Immature natural killer cell (primary cell): Measurements from ENCODE around the gene ACSL3. TPM values are rescaled to one million over a fixed set of nuclear protein-coding genes. Genes with fewer than 3 reads are reported as not detected.
"Not testable (repeated sequence)": the region's sequence is repeated elsewhere in the genome, so short reads cannot be mapped to it uniquely, and the experiment has no call there.

Experiments used
- DNase-seq, 3 donors: peaks; one replicate each; pipeline ENCODE4 v3.0.0; 2022; ENCODE audit warnings: mixed read lengths in 1 of 3
- H3K27ac Mint-ChIP-seq, 6 donors: one replicate each; pipeline ENCODE4 v1.8.0; 2020; ENCODE audit warnings: mixed read lengths in 6 of 6, mild to moderate bottlenecking in 5 of 6, inconsistent platforms in 4 of 6, moderate library complexity in 3 of 6
- H3K27me3 Mint-ChIP-seq, 3 donors: one replicate each; pipeline ENCODE4 v1.8.0; 2020 to 2021; ENCODE audit warnings: low read depth in 3 of 3, mild to moderate bottlenecking in 3 of 3, mixed read lengths in 3 of 3, moderate library complexity in 3 of 3, inconsistent platforms in 1 of 3
- H3K36me3 Mint-ChIP-seq, 3 donors: one replicate each; pipeline ENCODE4 v1.8.0; 2020; ENCODE audit warnings: mixed read lengths in 3 of 3, inconsistent platforms in 2 of 3, mild to moderate bottlenecking in 2 of 3
- H3K4me1 Mint-ChIP-seq, 2 donors: one replicate each; pipeline ENCODE4 v1.8.0; 2020; ENCODE audit warnings: inconsistent platforms in 2 of 2, mild to moderate bottlenecking in 2 of 2, mixed read lengths in 2 of 2, moderate library complexity in 1 of 2
- H3K4me3 Mint-ChIP-seq, 5 donors: one replicate each; pipeline ENCODE4 v1.8.0; 2020; ENCODE audit warnings: mild to moderate bottlenecking in 5 of 5, mixed read lengths in 5 of 5, inconsistent platforms in 3 of 5, moderate library complexity in 3 of 5
- H3K9me3 Mint-ChIP-seq, 6 donors: one replicate each; pipeline ENCODE4 v1.8.0; 2020; ENCODE audit warnings: mild to moderate bottlenecking in 6 of 6, mixed read lengths in 6 of 6, inconsistent platforms in 4 of 6, moderate library complexity in 3 of 6
- polyA plus RNA-seq, 3 donors: library from polyadenylated mRNA; unstranded; fragments of 300-500 nt; fragmentation: Illumina TruSeq; gene quantifications; one replicate each; pipeline ENCODE4 v1.2.3, GENCODE V29; 2021

The ACSL3 gene
- polyA plus RNA-seq, 3 donors from 2014 or later, result 25.7 to 37.4 (median 37.3) TPM

- Mint-ChIP-seq H3K9me3 (no peaks in the 10 kb centered on the region), H3K27ac (peak overlapping the region in 4 of 6 donors; percentile 86 to 98 (median 94)), H3K36me3 (no peaks in the 10 kb centered on the region), H3K27me3 (peaks cover 0 to 6% (median 2%) of the 10 kb centered on the region in 3 donors), H3K4me1 (peaks cover 13% of the 10 kb centered on the region in 2 donors), H3K4me3 (no peak overlapping the region)
- DNase-seq, result no peak
These were observed 1.5 kb downstream of the ACSL3 start for GRCh38 chr2:222862106-222862908.

- H3K27me3 Mint-ChIP-seq, result peaks cover 0 to 6% (median 2%) of the 10 kb centered on the region in 3 donors
- no peak overlapping the region for H3K4me3 Mint-ChIP-seq
- H3K36me3 Mint-ChIP-seq, result no peaks in the 10 kb centered on the region
- H3K9me3 Mint-ChIP-seq, result no peaks in the 10 kb centered on the region
- no peak for DNase-seq
- no peak overlapping the region for H3K27ac Mint-ChIP-seq
- peaks cover 13 to 17% of the 10 kb centered on the region in 2 donors for H3K4me1 Mint-ChIP-seq
These were observed 2.2 kb downstream of the ACSL3 start for GRCh38 chr2:222862909-222863544.

- Mint-ChIP-seq H3K9me3 (no peaks in the 10 kb centered on the region), H3K36me3 (no peaks in the 10 kb centered on the region)
These were observed 3.5 kb downstream of the ACSL3 start for GRCh38 chr2:222864296-222864695.

GRCh38 chr2:222865301-222865700 lies 4.5 kb downstream of the ACSL3 start:
- Mint-ChIP-seq H3K27me3 (peaks cover 0 to 3% (median 0%) of the 10 kb centered on the region in 3 donors), H3K9me3 (no peaks in the 10 kb centered on the region), H3K27ac (peak overlapping the region in 1 of 6 donors; percentile 52), H3K36me3 (no peaks in the 10 kb centered on the region), H3K4me1 (peaks cover 10 to 17% of the 10 kb centered on the region in 2 donors), H3K4me3 (no peak overlapping the region)
- no peak for DNase-seq

More at GRCh38 chr2:222864296-222864695, 3.5 kb downstream of the ACSL3 start:
- Mint-ChIP-seq H3K4me1 (peaks cover 13 to 17% of the 10 kb centered on the region in 2 donors), H3K27me3 (peaks cover 0 to 6% (median 0%) of the 10 kb centered on the region in 3 donors), H3K27ac (no peak overlapping the region), H3K4me3 (no peak overlapping the region)
- DNase-seq, result no peak

- H3K4me1 Mint-ChIP-seq, result peaks cover 10 to 17% of the 10 kb centered on the region in 2 donors
- H3K9me3 Mint-ChIP-seq, result no peaks in the 10 kb centered on the region
- no peak for DNase-seq
- no peaks in the 10 kb centered on the region for H3K36me3 Mint-ChIP-seq
- H3K27me3 Mint-ChIP-seq, result peaks cover 0 to 2% (median under 1%) of the 10 kb centered on the region in 3 donors
- no peak overlapping the region for H3K27ac Mint-ChIP-seq
- H3K4me3 Mint-ChIP-seq, result no peak overlapping the region
These were observed 5.6 kb downstream of the ACSL3 start for GRCh38 chr2:222866358-222866960.

- H3K4me3 Mint-ChIP-seq, H3K27me3 Mint-ChIP-seq, H3K36me3 Mint-ChIP-seq, H3K9me3 Mint-ChIP-seq, H3K27ac Mint-ChIP-seq, DNase-seq: not testable (repeated sequence)
- peaks cover 14 to 17% of the 10 kb centered on the region in 2 donors for H3K4me1 Mint-ChIP-seq
These were observed 7.9 kb downstream of the ACSL3 start for GRCh38 chr2:222868560-222869251.

- Mint-ChIP-seq H3K4me3 (no peak overlapping the region), H3K27ac (no peak overlapping the region), H3K36me3 (no peaks in the 10 kb centered on the region), H3K9me3 (no peaks in the 10 kb centered on the region), H3K4me1 (peaks cover 14 to 17% of the 10 kb centered on the region in 2 donors), H3K27me3 (peaks cover 0 to 2% (median 0%) of the 10 kb centered on the region in 3 donors)
- DNase-seq, result no peak
These were observed 8.4 kb downstream of the ACSL3 start for GRCh38 chr2:222869252-222869560.

- DNase-seq, result no peak
- H3K4me3 Mint-ChIP-seq, result no peak overlapping the region
- H3K36me3 Mint-ChIP-seq, result no peaks in the 10 kb centered on the region
- no peak overlapping the region for H3K27ac Mint-ChIP-seq
- H3K27me3 Mint-ChIP-seq, result peaks cover 0 to 2% (median 0%) of the 10 kb centered on the region in 3 donors
- no peaks in the 10 kb centered on the region for H3K9me3 Mint-ChIP-seq
- H3K4me1 Mint-ChIP-seq, result peaks cover 12 to 20% of the 10 kb centered on the region in 2 donors
These were observed 10.5 kb downstream of the ACSL3 start for GRCh38 chr2:222871291-222871690.

- peaks cover 0 to 5% (median 2%) of the 10 kb centered on the region in 3 donors for H3K27me3 Mint-ChIP-seq
- no peak overlapping the region for H3K27ac Mint-ChIP-seq
- H3K4me3 Mint-ChIP-seq, result no peak overlapping the region
These were observed 11.7 kb downstream of the ACSL3 start for GRCh38 chr2:222872551-222872950.

GRCh38 chr2:222875482-222875881 lies 14.6 kb downstream of the ACSL3 start:
- H3K4me1 Mint-ChIP-seq, result peaks cover 39 to 50% of the 10 kb centered on the region in 2 donors
- H3K27ac Mint-ChIP-seq, result no peak overlapping the region
- no peaks in the 10 kb centered on the region for H3K36me3 Mint-ChIP-seq
- H3K9me3 Mint-ChIP-seq, result no peaks in the 10 kb centered on the region
- H3K27me3 Mint-ChIP-seq, result peaks cover 0 to 7% (median 2%) of the 10 kb centered on the region in 3 donors
- no peak overlapping the region for H3K4me3 Mint-ChIP-seq
- no peak for DNase-seq

More at GRCh38 chr2:222872551-222872950, 11.7 kb downstream of the ACSL3 start:
- Mint-ChIP-seq H3K9me3 (no peaks in the 10 kb centered on the region), H3K36me3 (no peaks in the 10 kb centered on the region), H3K4me1 (peaks cover 17 to 25% of the 10 kb centered on the region in 2 donors)
- no peak for DNase-seq

GRCh38 chr2:222876947-222877346 lies 16.1 kb downstream of the ACSL3 start:
- no peak for DNase-seq
- H3K4me1 Mint-ChIP-seq, result peaks cover 41 to 56% of the 10 kb centered on the region in 2 donors
- peak overlapping the region in 3 of 6 donors; percentile 4 to 22 (median 22) for H3K27ac Mint-ChIP-seq
- H3K4me3 Mint-ChIP-seq, result no peak overlapping the region
- no peaks in the 10 kb centered on the region for H3K36me3 Mint-ChIP-seq
- H3K9me3 Mint-ChIP-seq, result no peaks in the 10 kb centered on the region
- peaks cover 0 to 7% (median 0%) of the 10 kb centered on the region in 3 donors for H3K27me3 Mint-ChIP-seq

- Mint-ChIP-seq H3K4me1 (peaks cover 40 to 56% of the 10 kb centered on the region in 2 donors), H3K27me3 (peaks cover 0 to 7% (median 2%) of the 10 kb centered on the region in 3 donors)
- no peak for DNase-seq
These were observed 16.9 kb downstream of the ACSL3 start for GRCh38 chr2:222877556-222878300.

GRCh38 chr2:222878301-222878876 lies 17.6 kb downstream of the ACSL3 start:
- Mint-ChIP-seq H3K4me3 (no peak overlapping the region), H3K9me3 (no peaks in the 10 kb centered on the region), H3K27ac (no peak overlapping the region), H3K27me3 (peaks cover 0 to 7% (median 3%) of the 10 kb centered on the region in 3 donors), H3K4me1 (peaks cover 40 to 56% of the 10 kb centered on the region in 2 donors), H3K36me3 (no peaks in the 10 kb centered on the region)
- no peak for DNase-seq

More at GRCh38 chr2:222877556-222878300, 16.9 kb downstream of the ACSL3 start:
- H3K9me3 Mint-ChIP-seq, result no peaks in the 10 kb centered on the region
- H3K27ac Mint-ChIP-seq, result no peak overlapping the region
- H3K4me3 Mint-ChIP-seq, result no peak overlapping the region
- no peaks in the 10 kb centered on the region for H3K36me3 Mint-ChIP-seq
